ENCODE results near the gene DHCR7.

The DHCR7 gene

GRCh38 chr11:71440021-71440755 lies 8.0 kb downstream of the DHCR7 start:
- H3K27ac ChIP-seq (ENCODE audit: poor library complexity, severe bottlenecking), result no peak overlapping the region
- H3K36me3 ChIP-seq (ENCODE audit: low read depth), result peaks cover 97% of the 10 kb centered on the region
- H3K4me3 ChIP-seq (ENCODE audit: severe bottlenecking), result no peak overlapping the region
- no peaks in the 10 kb centered on the region for H3K4me1 ChIP-seq (ENCODE audit: insufficient read depth, poor library complexity, severe bottlenecking)
- no peak for TF ChIP-seq CTCF (IDR thresholded peaks at IDR 0.05; ENCODE audit: poor library complexity, severe bottlenecking)
- ATAC-seq (ENCODE audit: low read depth) (no peak), DNase-seq (ENCODE audit: low spot score) (no peak)
- no peaks in the 10 kb centered on the region for H3K27me3 ChIP-seq (ENCODE audit: insufficient read depth, poor library complexity, severe bottlenecking)
- no peaks in the 10 kb centered on the region for H3K9me3 ChIP-seq (ENCODE audit: severe bottlenecking)

GRCh38 chr11:71438650-71439049 lies 9.5 kb downstream of the DHCR7 start:
- H3K9me3 ChIP-seq (ENCODE audit: severe bottlenecking), result no peaks in the 10 kb centered on the region
- TF ChIP-seq CTCF (IDR thresholded peaks at IDR 0.05; ENCODE audit: poor library complexity, severe bottlenecking), result no peak
- DNase-seq (ENCODE audit: low spot score), result no peak
- H3K4me3 ChIP-seq (ENCODE audit: severe bottlenecking), result no peak overlapping the region
- no peaks in the 10 kb centered on the region for H3K27me3 ChIP-seq (ENCODE audit: insufficient read depth, poor library complexity, severe bottlenecking)
- H3K27ac ChIP-seq (ENCODE audit: poor library complexity, severe bottlenecking), result no peak overlapping the region
- H3K4me1 ChIP-seq (ENCODE audit: insufficient read depth, poor library complexity, severe bottlenecking), result no peaks in the 10 kb centered on the region
- ATAC-seq (ENCODE audit: low read depth), result no peak
- H3K36me3 ChIP-seq (ENCODE audit: low read depth), result peaks cover 90% of the 10 kb centered on the region

GRCh38 chr11:71437879-71438278 lies 10.3 kb downstream of the DHCR7 start:
- peaks cover 82% of the 10 kb centered on the region for H3K36me3 ChIP-seq (ENCODE audit: low read depth)
- no peaks in the 10 kb centered on the region for H3K4me1 ChIP-seq (ENCODE audit: insufficient read depth, poor library complexity, severe bottlenecking)
- no peaks in the 10 kb centered on the region for H3K27me3 ChIP-seq (ENCODE audit: insufficient read depth, poor library complexity, severe bottlenecking)
- no peak overlapping the region for H3K27ac ChIP-seq (ENCODE audit: poor library complexity, severe bottlenecking)
- no peak for DNase-seq (ENCODE audit: low spot score)
- no peak for TF ChIP-seq CTCF (IDR thresholded peaks at IDR 0.05; ENCODE audit: poor library complexity, severe bottlenecking)
- no peaks in the 10 kb centered on the region for H3K9me3 ChIP-seq (ENCODE audit: severe bottlenecking)
- H3K4me3 ChIP-seq (ENCODE audit: severe bottlenecking), result no peak overlapping the region
- ATAC-seq (ENCODE audit: low read depth), result no peak

- H3K4me1 ChIP-seq (ENCODE audit: insufficient read depth, poor library complexity, severe bottlenecking), result no peaks in the 10 kb centered on the region
- no peak overlapping the region for H3K27ac ChIP-seq (ENCODE audit: poor library complexity, severe bottlenecking)
- no peaks in the 10 kb centered on the region for H3K27me3 ChIP-seq (ENCODE audit: insufficient read depth, poor library complexity, severe bottlenecking)
- no peak for TF ChIP-seq CTCF (IDR thresholded peaks at IDR 0.05; ENCODE audit: poor library complexity, severe bottlenecking)
- H3K36me3 ChIP-seq (ENCODE audit: low read depth), result peaks cover 77% of the 10 kb centered on the region
- ATAC-seq (ENCODE audit: low read depth) (no peak), DNase-seq (ENCODE audit: low spot score) (no peak)
- H3K4me3 ChIP-seq (ENCODE audit: severe bottlenecking), result no peak overlapping the region
- H3K9me3 ChIP-seq (ENCODE audit: severe bottlenecking), result no peaks in the 10 kb centered on the region
These were observed 10.8 kb downstream of the DHCR7 start for GRCh38 chr11:71437399-71437798.

DNA sequence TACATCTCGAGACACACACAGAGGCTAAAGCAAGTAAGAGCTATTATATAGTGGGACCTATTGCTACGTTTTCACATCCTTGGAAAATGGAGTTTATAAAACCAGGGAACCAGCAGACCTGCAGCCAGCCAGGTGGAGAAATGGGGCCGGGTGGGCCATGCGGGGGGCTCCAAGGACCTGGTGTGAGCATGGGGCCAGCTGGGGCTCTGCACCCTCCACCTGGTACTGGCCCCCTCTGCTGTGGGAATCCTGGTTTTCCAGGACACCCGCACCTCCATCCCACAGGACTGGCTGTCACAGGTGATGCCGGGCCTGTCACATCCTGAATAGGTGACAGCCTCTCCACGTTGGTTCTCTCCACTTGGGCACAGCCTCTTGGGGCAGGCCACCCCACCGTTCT lies 11.3 kb downstream of the DHCR7 start:
- ATAC-seq (ENCODE audit: low read depth) (no peak), DNase-seq (ENCODE audit: low spot score) (no peak)
- Histone ChIP-seq H3K27ac (ENCODE audit: poor library complexity, severe bottlenecking) (no peak overlapping the region), H3K4me3 (ENCODE audit: severe bottlenecking) (no peak overlapping the region), H3K4me1 (ENCODE audit: insufficient read depth, poor library complexity, severe bottlenecking) (no peaks in the 10 kb centered on the region), H3K27me3 (ENCODE audit: insufficient read depth, poor library complexity, severe bottlenecking) (no peaks in the 10 kb centered on the region), H3K36me3 (ENCODE audit: low read depth) (peaks cover 72% of the 10 kb centered on the region), H3K9me3 (ENCODE audit: severe bottlenecking) (no peaks in the 10 kb centered on the region)
- TF ChIP-seq CTCF (IDR thresholded peaks at IDR 0.05; ENCODE audit: poor library complexity, severe bottlenecking), result no peak
